ENCODE measurements around the gene APEX1.
"Not testable (repeated sequence)": the region's sequence is repeated elsewhere in the genome, so short reads cannot be mapped to it uniquely, and the experiment has no call there.

The APEX1 gene

DNA sequence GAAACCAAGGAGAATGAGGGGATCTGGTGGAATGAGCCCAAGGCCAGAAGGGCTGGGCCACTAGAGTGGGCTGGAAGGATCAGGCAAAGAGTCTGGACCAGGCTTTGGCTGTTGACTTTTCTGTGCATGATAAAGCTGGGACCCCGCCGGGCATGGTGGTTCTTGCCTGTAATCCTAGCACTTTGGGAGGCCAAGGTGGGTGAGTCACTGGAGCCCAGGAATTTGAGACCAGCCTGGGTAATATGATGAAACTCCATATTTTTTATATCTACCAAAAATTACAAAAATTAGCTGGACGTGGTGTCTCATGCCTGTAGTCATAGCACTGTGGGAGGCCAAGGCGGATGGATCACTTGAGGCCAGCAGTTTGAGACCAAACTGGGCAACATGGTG lies 18.7 kb upstream of the APEX1 start:
- Histone ChIP-seq H3K27ac (no peak overlapping the region), H3K4me3 (IDR thresholded peaks at IDR 0.05; ENCODE audit: insufficient read depth, low read depth, low read length) (no peak overlapping the region), H3K9ac (no peak overlapping the region), H3K36me3 (ENCODE audit: insufficient read depth) (no peaks in the 10 kb centered on the region), H3K79me2 (ENCODE audit: insufficient read depth, low read depth) (no peaks in the 10 kb centered on the region), H4K20me1 (ENCODE audit: insufficient read depth) (no peaks in the 10 kb centered on the region), H3K4me2 (no peak overlapping the region), H3K4me1 (ENCODE audit: low read depth, poor library complexity, severe bottlenecking) (no peaks in the 10 kb centered on the region), H2AFZ (ENCODE audit: low read depth) (no peak overlapping the region), H3K27me3 (ENCODE audit: insufficient read depth, low read depth) (no peaks in the 10 kb centered on the region)
- TF ChIP-seq, protein P1, sequence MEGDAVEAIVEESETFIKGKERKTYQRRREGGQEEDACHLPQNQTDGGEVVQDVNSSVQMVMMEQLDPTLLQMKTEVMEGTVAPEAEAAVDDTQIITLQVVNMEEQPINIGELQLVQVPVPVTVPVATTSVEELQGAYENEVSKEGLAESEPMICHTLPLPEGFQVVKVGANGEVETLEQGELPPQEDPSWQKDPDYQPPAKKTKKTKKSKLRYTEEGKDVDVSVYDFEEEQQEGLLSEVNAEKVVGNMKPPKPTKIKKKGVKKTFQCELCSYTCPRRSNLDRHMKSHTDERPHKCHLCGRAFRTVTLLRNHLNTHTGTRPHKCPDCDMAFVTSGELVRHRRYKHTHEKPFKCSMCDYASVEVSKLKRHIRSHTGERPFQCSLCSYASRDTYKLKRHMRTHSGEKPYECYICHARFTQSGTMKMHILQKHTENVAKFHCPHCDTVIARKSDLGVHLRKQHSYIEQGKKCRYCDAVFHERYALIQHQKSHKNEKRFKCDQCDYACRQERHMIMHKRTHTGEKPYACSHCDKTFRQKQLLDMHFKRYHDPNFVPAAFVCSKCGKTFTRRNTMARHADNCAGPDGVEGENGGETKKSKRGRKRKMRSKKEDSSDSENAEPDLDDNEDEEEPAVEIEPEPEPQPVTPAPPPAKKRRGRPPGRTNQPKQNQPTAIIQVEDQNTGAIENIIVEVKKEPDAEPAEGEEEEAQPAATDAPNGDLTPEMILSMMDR (conservative IDR thresholded peaks at IDR 0.05; ENCODE audit: low read depth, low read length): no peak

DNA sequence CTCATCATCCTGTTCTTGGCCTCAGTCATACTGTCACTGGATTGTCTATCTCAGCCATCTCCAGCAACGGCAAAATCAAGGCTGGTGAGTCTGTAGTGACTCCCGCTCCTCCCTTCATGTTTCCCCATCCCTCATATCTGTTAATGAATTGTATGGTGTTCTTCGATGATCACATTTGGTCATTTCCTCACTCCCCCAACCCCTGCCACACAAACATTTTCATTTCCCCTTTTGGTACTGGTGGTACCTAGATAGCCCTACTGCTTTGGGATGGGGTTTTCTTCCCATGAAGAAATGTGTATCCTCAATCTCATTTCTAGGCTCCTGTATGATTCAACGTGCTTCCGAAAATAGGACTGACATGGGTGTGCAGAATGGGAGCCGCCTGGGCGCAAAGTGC lies 16.4 kb upstream of the APEX1 start:
- no peak overlapping the region for H3K27ac ChIP-seq
- no peaks in the 10 kb centered on the region for H3K36me3 ChIP-seq (ENCODE audit: insufficient read depth)
- no peak overlapping the region for H3K4me2 ChIP-seq
- no peaks in the 10 kb centered on the region for H3K79me2 ChIP-seq (ENCODE audit: insufficient read depth, low read depth)
- H3K9ac ChIP-seq: no peak overlapping the region
- no peak overlapping the region for H3K4me3 ChIP-seq (IDR thresholded peaks at IDR 0.05; ENCODE audit: insufficient read depth, low read depth, low read length)
- TF ChIP-seq, protein P1 (conservative IDR thresholded peaks at IDR 0.05; ENCODE audit: low read depth, low read length): no peak
- no peak overlapping the region for H2AFZ ChIP-seq (ENCODE audit: low read depth)
- H4K20me1 ChIP-seq (ENCODE audit: insufficient read depth): no peaks in the 10 kb centered on the region
- H3K27me3 ChIP-seq (ENCODE audit: insufficient read depth, low read depth): no peaks in the 10 kb centered on the region
- no peaks in the 10 kb centered on the region for H3K4me1 ChIP-seq (ENCODE audit: low read depth, poor library complexity, severe bottlenecking)

DNA sequence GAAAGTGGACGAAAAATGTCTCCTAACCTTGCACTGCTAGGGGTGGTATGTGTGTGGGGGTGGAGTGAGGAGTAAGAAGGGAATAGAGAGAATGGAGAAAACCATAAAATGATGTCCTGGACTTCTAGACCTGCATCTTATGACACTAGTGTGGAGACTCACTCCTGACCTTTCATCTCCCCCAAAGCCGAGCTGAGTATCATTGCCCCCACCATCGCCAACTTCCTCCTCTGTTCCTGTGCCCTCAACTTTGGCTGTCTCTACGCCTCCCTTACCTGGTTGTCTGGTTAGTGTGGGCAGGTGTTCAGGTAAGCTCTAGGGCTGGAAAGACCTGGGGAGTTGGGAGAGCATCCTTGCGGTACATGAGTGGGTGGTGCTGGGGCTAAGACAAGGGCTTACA lies 14.6 kb upstream of the APEX1 start:
- Histone ChIP-seq H3K9ac (no peak overlapping the region), H3K79me2 (ENCODE audit: insufficient read depth, low read depth) (no peaks in the 10 kb centered on the region), H3K27ac (no peak overlapping the region), H3K36me3 (ENCODE audit: insufficient read depth) (no peaks in the 10 kb centered on the region), H3K27me3 (ENCODE audit: insufficient read depth, low read depth) (no peaks in the 10 kb centered on the region), H3K4me2 (no peak overlapping the region), H2AFZ (ENCODE audit: low read depth) (no peak overlapping the region), H4K20me1 (ENCODE audit: insufficient read depth) (no peaks in the 10 kb centered on the region), H3K4me1 (ENCODE audit: low read depth, poor library complexity, severe bottlenecking) (no peaks in the 10 kb centered on the region), H3K4me3 (IDR thresholded peaks at IDR 0.05; ENCODE audit: insufficient read depth, low read depth, low read length) (no peak overlapping the region)
- TF ChIP-seq, protein P1 (conservative IDR thresholded peaks at IDR 0.05; ENCODE audit: low read depth, low read length): no peak

DNA sequence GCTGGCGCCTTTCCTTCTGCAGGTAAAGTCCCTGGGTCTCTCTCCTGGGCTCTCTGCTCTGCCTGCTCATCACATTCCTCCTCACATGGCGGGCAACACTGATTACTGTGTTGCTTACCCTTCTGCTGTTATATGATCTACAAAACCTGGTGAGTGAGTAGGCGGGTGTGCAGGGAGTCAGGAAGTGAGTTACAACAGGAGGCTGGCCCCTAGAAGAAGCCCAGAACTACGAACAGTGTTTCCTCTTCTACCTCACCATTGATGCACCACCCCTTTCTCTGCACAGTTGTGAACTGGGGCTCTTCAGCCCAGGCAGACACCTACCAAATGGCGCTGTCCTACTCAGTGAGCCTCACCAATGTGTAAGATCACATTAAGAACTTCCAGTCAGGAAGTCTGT lies 14.1 kb upstream of the APEX1 start:
- no peaks in the 10 kb centered on the region for H3K4me1 ChIP-seq (ENCODE audit: low read depth, poor library complexity, severe bottlenecking)
- TF ChIP-seq, protein P1 (conservative IDR thresholded peaks at IDR 0.05; ENCODE audit: low read depth, low read length): no peak
- no peaks in the 10 kb centered on the region for H3K36me3 ChIP-seq (ENCODE audit: insufficient read depth)
- no peak overlapping the region for H3K27ac ChIP-seq
- no peak overlapping the region for H2AFZ ChIP-seq (ENCODE audit: low read depth)
- no peak overlapping the region for H3K4me3 ChIP-seq (IDR thresholded peaks at IDR 0.05; ENCODE audit: insufficient read depth, low read depth, low read length)
- H3K27me3 ChIP-seq (ENCODE audit: insufficient read depth, low read depth): no peaks in the 10 kb centered on the region
- no peaks in the 10 kb centered on the region for H4K20me1 ChIP-seq (ENCODE audit: insufficient read depth)
- no peak overlapping the region for H3K4me2 ChIP-seq
- no peak overlapping the region for H3K9ac ChIP-seq
- H3K79me2 ChIP-seq (ENCODE audit: insufficient read depth, low read depth): no peaks in the 10 kb centered on the region

DNA sequence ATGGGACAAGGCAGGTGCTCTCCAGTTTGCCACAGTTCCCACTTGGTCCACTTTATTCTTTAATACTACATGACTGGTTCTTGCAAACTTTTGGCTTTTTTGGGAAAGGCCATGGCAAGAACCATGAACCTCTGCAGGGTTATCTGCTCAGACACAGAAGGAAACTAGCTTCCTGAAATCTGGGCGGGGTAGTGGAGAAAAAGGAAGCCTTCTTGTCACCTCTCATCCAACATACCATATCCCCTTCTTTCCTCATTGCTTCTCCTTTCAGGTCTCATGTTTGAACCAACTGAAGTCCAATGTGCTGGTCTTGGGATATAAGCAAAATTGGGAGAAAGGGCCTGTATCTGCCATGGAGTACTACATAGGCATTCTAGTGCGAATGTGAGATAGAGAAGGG lies 13.6 kb upstream of the APEX1 start:
- Histone ChIP-seq H4K20me1 (ENCODE audit: insufficient read depth) (no peaks in the 10 kb centered on the region), H3K79me2 (ENCODE audit: insufficient read depth, low read depth) (no peaks in the 10 kb centered on the region), H2AFZ (ENCODE audit: low read depth) (no peak overlapping the region), H3K36me3 (ENCODE audit: insufficient read depth) (no peaks in the 10 kb centered on the region), H3K27me3 (ENCODE audit: insufficient read depth, low read depth) (no peaks in the 10 kb centered on the region), H3K4me3 (IDR thresholded peaks at IDR 0.05; ENCODE audit: insufficient read depth, low read depth, low read length) (no peak overlapping the region), H3K4me2 (no peak overlapping the region), H3K9ac (no peak overlapping the region), H3K27ac (no peak overlapping the region), H3K4me1 (ENCODE audit: low read depth, poor library complexity, severe bottlenecking) (no peaks in the 10 kb centered on the region)
- TF ChIP-seq, protein P1 (conservative IDR thresholded peaks at IDR 0.05; ENCODE audit: low read depth, low read length): no peak

DNA sequence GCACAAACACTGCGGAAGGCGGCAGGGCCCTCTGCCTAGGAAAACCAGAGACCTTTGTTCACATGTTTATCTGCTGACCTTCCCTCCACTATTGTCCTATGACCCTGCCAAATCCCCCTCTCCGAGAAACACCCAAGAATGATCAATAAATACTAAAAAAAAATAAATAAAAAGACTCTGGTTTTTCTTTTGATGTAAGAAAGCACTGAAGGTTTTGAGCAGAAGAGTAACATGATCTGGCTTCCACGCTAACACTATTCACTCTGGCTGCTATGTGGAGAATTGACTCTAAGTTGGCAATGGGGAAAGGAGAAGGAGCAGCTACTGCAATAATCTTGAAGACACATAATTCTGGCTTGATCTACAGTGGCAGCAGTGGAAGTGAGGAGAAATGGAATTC lies 11.4 kb upstream of the APEX1 start:
- H3K4me2 ChIP-seq; H3K4me3 ChIP-seq (IDR thresholded peaks at IDR 0.05; ENCODE audit: insufficient read depth, low read depth, low read length); H2AFZ ChIP-seq (ENCODE audit: low read depth); H3K36me3 ChIP-seq (ENCODE audit: insufficient read depth); H3K4me1 ChIP-seq (ENCODE audit: low read depth, poor library complexity, severe bottlenecking); H3K27me3 ChIP-seq (ENCODE audit: insufficient read depth, low read depth); H3K27ac ChIP-seq; H3K9ac ChIP-seq; H3K79me2 ChIP-seq (ENCODE audit: insufficient read depth, low read depth); H4K20me1 ChIP-seq (ENCODE audit: insufficient read depth): not testable (repeated sequence)
